Liver (tissue), 9 donors: ENCODE measurements around the gene SATB1. TPM values are rescaled to one million over a fixed set of nuclear protein-coding genes. Genes with fewer than 3 reads are reported as not detected.

Experiments
- DNase-seq: peaks from one replicate; pipeline ENCODE4 v3.0.0-alpha.2; 2017; ENCODE audit warnings: low spot score
- H3K27ac ChIP-seq, 2 donors: one replicate each; pipeline ENCODE4 v1.7.0; 2013; ENCODE audit warnings: inconsistent platforms in 2 of 2, low read length in 2 of 2, control low read depth in 1 of 2, low read depth in 1 of 2, mild to moderate bottlenecking in 1 of 2
- H3K27me3 ChIP-seq, 4 donors: one replicate each; pipeline versions ENCODE4 v1.6.1 to v1.7.0; 2013; ENCODE audit warnings: low read length in 3 of 4, inconsistent platforms in 1 of 4, mild to moderate bottlenecking in 1 of 4, moderate library complexity in 1 of 4; ENCODE audit not compliant: control insufficient read depth in 4 of 4, insufficient read depth in 4 of 4
- H3K36me3 ChIP-seq, 4 donors: one replicate each; pipeline versions ENCODE4 v1.6.1 to v1.7.0; 2013; ENCODE audit warnings: low read length in 3 of 4, mild to moderate bottlenecking in 3 of 4, low read depth in 1 of 4, moderate library complexity in 1 of 4; ENCODE audit not compliant: control insufficient read depth in 4 of 4, insufficient read depth in 3 of 4
- H3K4me1 ChIP-seq, 4 donors: one replicate each; pipeline versions ENCODE4 v1.6.1 to v1.7.0; 2013; ENCODE audit warnings: low read length in 3 of 4, mild to moderate bottlenecking in 3 of 4, moderate library complexity in 1 of 4; ENCODE audit not compliant: control insufficient read depth in 4 of 4, insufficient read depth in 4 of 4
- H3K4me3 ChIP-seq, 3 donors: one replicate each; pipeline versions ENCODE4 v1.6.1 to v1.7.0; 2013; ENCODE audit warnings: low read length in 3 of 3, control low read depth in 1 of 3, low read depth in 1 of 3, mild to moderate bottlenecking in 1 of 3
- H3K9ac ChIP-seq, 2 donors: one replicate each; pipeline ENCODE4 v1.7.0; 2013; ENCODE audit warnings: low read length in 2 of 2, mild to moderate bottlenecking in 2 of 2, moderate library complexity in 2 of 2, control low read depth in 1 of 2, low read depth in 1 of 2
- H3K9me3 ChIP-seq, 4 donors: one replicate each; pipeline versions ENCODE4 v1.6.1 to v1.7.0; 2013; ENCODE audit warnings: low read length in 3 of 4; ENCODE audit not compliant: control insufficient read depth in 4 of 4
- EGR1 ChIP-seq, 2 donors: IDR thresholded peaks; 2 replicates each; pipeline ENCODE4 v1.6.1; 2016 to 2018; ENCODE audit warnings: antibody characterized with exemption in 2 of 2, low read depth in 2 of 2
- FOXA1 ChIP-seq: IDR thresholded peaks from 2 replicates; pipeline ENCODE4 v1.6.1; 2016; ENCODE audit warnings: antibody characterized with exemption
- FOXA2 ChIP-seq: IDR thresholded peaks from 2 replicates; pipeline ENCODE4 v1.6.1; 2016; ENCODE audit warnings: antibody characterized with exemption
- GABPA ChIP-seq, 2 donors: IDR thresholded peaks in 1 of 2; conservative IDR thresholded peaks in 1 of 2; 2 replicates each; pipeline ENCODE4 v1.6.1; 2016; ENCODE audit warnings: antibody characterized with exemption in 2 of 2, mild to moderate bottlenecking in 1 of 2, moderate library complexity in 1 of 2
- HNF4A ChIP-seq, 2 donors: conservative IDR thresholded peaks; 2 replicates each; pipeline ENCODE4 v1.6.1; 2016; ENCODE audit warnings: antibody characterized with exemption in 2 of 2, mild to moderate bottlenecking in 2 of 2
- HNF4G ChIP-seq: IDR thresholded peaks from 2 replicates; pipeline ENCODE4 v1.6.1; 2016; ENCODE audit warnings: antibody characterized with exemption
- JUND ChIP-seq, 2 donors: IDR thresholded peaks; 2 replicates each; pipeline ENCODE4 v1.6.1; 2016; ENCODE audit warnings: antibody characterized with exemption in 2 of 2
- MAX ChIP-seq: IDR thresholded peaks from 2 replicates; pipeline ENCODE4 v1.6.1; 2016; ENCODE audit warnings: antibody characterized with exemption
- NR2F2 ChIP-seq: IDR thresholded peaks from 2 replicates; pipeline ENCODE4 v1.6.1; 2016; ENCODE audit warnings: antibody characterized with exemption
- RAD21 ChIP-seq, 2 donors: IDR thresholded peaks; 2 replicates each; pipeline ENCODE4 v1.6.1; 2016; ENCODE audit warnings: antibody characterized with exemption in 2 of 2, mild to moderate bottlenecking in 2 of 2
- REST ChIP-seq: IDR thresholded peaks from 2 replicates; pipeline ENCODE4 v1.6.1; 2016; ENCODE audit warnings: antibody characterized with exemption, mild to moderate bottlenecking
- RXRA ChIP-seq, 2 donors: IDR thresholded peaks; 2 replicates each; pipeline ENCODE4 v1.6.1; 2017 to 2018; ENCODE audit warnings: antibody characterized with exemption in 2 of 2, mild to moderate bottlenecking in 1 of 2
- SP1 ChIP-seq: IDR thresholded peaks from 2 replicates; pipeline ENCODE4 v1.6.1; 2018; ENCODE audit warnings: antibody characterized with exemption, mild to moderate bottlenecking
- TAF1 ChIP-seq: conservative IDR thresholded peaks from 2 replicates; pipeline ENCODE4 v1.6.1; 2016; ENCODE audit warnings: antibody characterized with exemption, mild to moderate bottlenecking
- YY1 ChIP-seq: IDR thresholded peaks from 2 replicates; pipeline ENCODE4 v1.6.1; 2016; ENCODE audit warnings: antibody characterized with exemption, mild to moderate bottlenecking
- WGBS: extraction: QIAGEN DNeasy Blood & Tissue Kit; methylation state at CpG from one replicate; pipeline ENCODE4 v1.1.7; 2013; 5-methylcytosine and 5-hydroxymethylcytosine counted together
- polyA plus RNA-seq, 2 donors: library from polyadenylated mRNA; stranded (reverse) in 1 of 2; unstranded in 1 of 2; fragments of 200-250 nt in 1 of 2; fragments of >200 nt in 1 of 2; fragmentation: Nextera tagmentation in 1 of 2; extraction: Ambion mirVana in 1 of 2; gene quantifications; one replicate each; pipeline versions ENCODE4 v1.2.1 to v1.2.3, GENCODE V29; 2013 to 2015
- total RNA-seq, 2 donors: library from RNA; depleted of rRNA; stranded (reverse); fragments of >200 nt; gene quantifications; one replicate each; pipeline ENCODE4 v1.2.3, GENCODE V29; 2014
- TF ChIP-seq, protein P1 (sequence below): IDR thresholded peaks from 2 replicates; pipeline ENCODE4 v1.6.1; 2016; ENCODE audit warnings: antibody characterized with exemption
- TF ChIP-seq, protein P2 (sequence below): fragments of 150-350 bp; IDR thresholded peaks from 2 replicates; pipeline ENCODE4 v1.5.1; 2017; ENCODE audit warnings: improper control_type of control experiment, low read depth, low read length; ENCODE audit not compliant: missing input control
- TF ChIP-seq, protein P3 (sequence below): IDR thresholded peaks from 2 replicates; pipeline ENCODE4 v1.6.1; 2016; ENCODE audit warnings: antibody characterized with exemption
- donor health status: healthy.
- donor health status: healthy.
- donor health status: healthy.
- donor health status: healthy.
- donor health status: healthy.

SATB1 gene
- total and polyA plus RNA-seq, 4 donors = 4.3 to 23.7 (median 10.5) TPM

DNA sequence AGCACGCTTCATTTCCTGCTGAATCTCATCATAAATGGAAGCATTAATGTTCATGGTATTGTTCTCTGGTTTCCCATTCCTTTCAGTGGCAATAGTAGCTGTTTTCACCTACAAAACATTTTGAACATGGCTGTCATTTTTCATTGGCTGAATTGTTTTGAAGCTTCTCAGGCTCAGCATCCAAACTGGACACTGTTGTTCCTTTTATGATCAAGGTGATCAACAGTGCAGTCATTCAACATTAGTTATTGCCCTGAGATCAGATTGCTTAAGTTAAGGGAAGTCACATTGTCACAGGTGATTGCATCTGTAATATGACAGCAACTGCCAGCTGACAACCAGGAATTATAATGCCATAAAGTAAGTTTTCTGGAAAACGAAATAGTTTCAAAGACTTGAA is 46.9 kb downstream of the SATB1 start:
- H3K27ac ChIP-seq = no peak overlapping the region
- H3K9ac ChIP-seq = no peak overlapping the region
- no peak overlapping the region for H3K4me3 ChIP-seq
- H3K9me3 ChIP-seq = no peaks in the 10 kb centered on the region
- 91% methylated on average over 2 of the region's 2 CpGs for WGBS
- no peaks in the 10 kb centered on the region for H3K27me3 ChIP-seq
- no peak for DNase-seq
- TF ChIP-seq EGR1 (IDR thresholded peaks at IDR 0.05; ENCODE audit: low read depth in 2 of 2) (no peak), RXRA (IDR thresholded peaks at IDR 0.05) (no peak), FOXA2 (no peak), YY1 (no peak)
- H3K36me3 ChIP-seq = peaks cover 0 to 12% (median 3%) of the 10 kb centered on the region in 4 donors
- H3K4me1 ChIP-seq = no peaks in the 10 kb centered on the region

GRCh38 chr3:18376682-18377081 is 48.5 kb downstream of the SATB1 start:
- H3K36me3 ChIP-seq = peaks cover 0 to 12% (median 3%) of the 10 kb centered on the region in 4 donors
- no peak overlapping the region for H3K27ac ChIP-seq
- no peak for DNase-seq
- no peaks in the 10 kb centered on the region for H3K4me1 ChIP-seq
- H3K27me3 ChIP-seq = no peaks in the 10 kb centered on the region
- no peak for TF ChIP-seq YY1
- no peak for TF ChIP-seq SP1
- no peak for TF ChIP-seq GABPA (IDR thresholded peaks at IDR 0.05 in 1 of 2, conservative IDR thresholded peaks at IDR 0.05 in 1 of 2)
- TF ChIP-seq EGR1 (IDR thresholded peaks at IDR 0.05; ENCODE audit: low read depth in 2 of 2) = no peak
- TF ChIP-seq RAD21 (IDR thresholded peaks at IDR 0.05) = no peak
- no peak overlapping the region for H3K4me3 ChIP-seq
- 95% methylated on average over 3 of the region's 3 CpGs for WGBS
- no peaks in the 10 kb centered on the region for H3K9me3 ChIP-seq
- no peak overlapping the region for H3K9ac ChIP-seq

DNA sequence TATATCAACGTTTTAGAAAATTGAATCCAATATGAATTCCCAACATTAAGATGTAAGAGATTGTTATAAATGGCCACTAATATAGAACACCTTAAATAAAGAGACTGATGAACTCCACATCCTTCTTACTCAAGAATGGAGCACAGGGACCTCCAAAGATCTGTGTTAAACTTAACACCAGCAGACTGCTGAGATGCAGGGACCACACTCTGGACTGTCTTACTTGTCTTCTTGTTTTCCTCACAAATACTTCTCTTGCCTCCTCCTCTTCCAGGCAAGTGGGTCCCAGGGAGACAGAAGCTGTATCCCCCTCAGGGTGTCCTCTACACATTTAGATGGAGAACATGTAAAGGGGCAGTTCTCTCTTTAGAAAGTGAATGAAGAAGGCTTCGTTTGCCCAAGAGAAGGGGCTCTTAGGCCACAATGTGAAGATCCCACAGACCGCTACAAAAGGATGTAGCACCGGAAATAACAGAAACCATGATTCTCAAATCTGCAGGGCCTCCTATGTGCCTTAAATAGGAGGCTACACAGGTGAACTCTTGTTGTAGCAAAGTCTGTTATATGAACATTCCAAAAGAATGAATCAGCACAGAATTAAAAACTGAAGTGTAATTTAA is 52.2 kb downstream of the SATB1 start:
- H3K36me3 ChIP-seq = peaks cover 0 to 15% (median 4%) of the 10 kb centered on the region in 4 donors
- DNase-seq = no peak
- TF ChIP-seq, protein P1, sequence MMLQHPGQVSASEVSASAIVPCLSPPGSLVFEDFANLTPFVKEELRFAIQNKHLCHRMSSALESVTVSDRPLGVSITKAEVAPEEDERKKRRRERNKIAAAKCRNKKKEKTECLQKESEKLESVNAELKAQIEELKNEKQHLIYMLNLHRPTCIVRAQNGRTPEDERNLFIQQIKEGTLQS = no peak
- TF ChIP-seq, protein P2, sequence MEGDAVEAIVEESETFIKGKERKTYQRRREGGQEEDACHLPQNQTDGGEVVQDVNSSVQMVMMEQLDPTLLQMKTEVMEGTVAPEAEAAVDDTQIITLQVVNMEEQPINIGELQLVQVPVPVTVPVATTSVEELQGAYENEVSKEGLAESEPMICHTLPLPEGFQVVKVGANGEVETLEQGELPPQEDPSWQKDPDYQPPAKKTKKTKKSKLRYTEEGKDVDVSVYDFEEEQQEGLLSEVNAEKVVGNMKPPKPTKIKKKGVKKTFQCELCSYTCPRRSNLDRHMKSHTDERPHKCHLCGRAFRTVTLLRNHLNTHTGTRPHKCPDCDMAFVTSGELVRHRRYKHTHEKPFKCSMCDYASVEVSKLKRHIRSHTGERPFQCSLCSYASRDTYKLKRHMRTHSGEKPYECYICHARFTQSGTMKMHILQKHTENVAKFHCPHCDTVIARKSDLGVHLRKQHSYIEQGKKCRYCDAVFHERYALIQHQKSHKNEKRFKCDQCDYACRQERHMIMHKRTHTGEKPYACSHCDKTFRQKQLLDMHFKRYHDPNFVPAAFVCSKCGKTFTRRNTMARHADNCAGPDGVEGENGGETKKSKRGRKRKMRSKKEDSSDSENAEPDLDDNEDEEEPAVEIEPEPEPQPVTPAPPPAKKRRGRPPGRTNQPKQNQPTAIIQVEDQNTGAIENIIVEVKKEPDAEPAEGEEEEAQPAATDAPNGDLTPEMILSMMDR = no peak
- TF ChIP-seq NR2F2 = no peak
- no peak for TF ChIP-seq TAF1
- TF ChIP-seq FOXA1 = no peak
- no peak for TF ChIP-seq HNF4G
- TF ChIP-seq SP1 = no peak
- no peak for TF ChIP-seq YY1
- no peak for TF ChIP-seq MAX
- no peak for TF ChIP-seq FOXA2
- TF ChIP-seq REST = no peak
- no peak for TF ChIP-seq JUND (IDR thresholded peaks at IDR 0.05)
- TF ChIP-seq, protein P3, sequence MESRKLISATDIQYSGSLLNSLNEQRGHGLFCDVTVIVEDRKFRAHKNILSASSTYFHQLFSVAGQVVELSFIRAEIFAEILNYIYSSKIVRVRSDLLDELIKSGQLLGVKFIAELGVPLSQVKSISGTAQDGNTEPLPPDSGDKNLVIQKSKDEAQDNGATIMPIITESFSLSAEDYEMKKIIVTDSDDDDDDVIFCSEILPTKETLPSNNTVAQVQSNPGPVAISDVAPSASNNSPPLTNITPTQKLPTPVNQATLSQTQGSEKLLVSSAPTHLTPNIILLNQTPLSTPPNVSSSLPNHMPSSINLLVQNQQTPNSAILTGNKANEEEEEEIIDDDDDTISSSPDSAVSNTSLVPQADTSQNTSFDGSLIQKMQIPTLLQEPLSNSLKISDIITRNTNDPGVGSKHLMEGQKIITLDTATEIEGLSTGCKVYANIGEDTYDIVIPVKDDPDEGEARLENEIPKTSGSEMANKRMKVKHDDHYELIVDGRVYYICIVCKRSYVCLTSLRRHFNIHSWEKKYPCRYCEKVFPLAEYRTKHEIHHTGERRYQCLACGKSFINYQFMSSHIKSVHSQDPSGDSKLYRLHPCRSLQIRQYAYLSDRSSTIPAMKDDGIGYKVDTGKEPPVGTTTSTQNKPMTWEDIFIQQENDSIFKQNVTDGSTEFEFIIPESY = no peak
- no peak for TF ChIP-seq EGR1 (IDR thresholded peaks at IDR 0.05; ENCODE audit: low read depth in 2 of 2)
- TF ChIP-seq RAD21 (IDR thresholded peaks at IDR 0.05) = no peak
- TF ChIP-seq RXRA (IDR thresholded peaks at IDR 0.05) = no peak
- TF ChIP-seq HNF4A (conservative IDR thresholded peaks at IDR 0.05) = no peak

More for the DNA sequence above, 52.2 kb downstream of the SATB1 start:
- Histone ChIP-seq H3K27me3 (no peaks in the 10 kb centered on the region), H3K4me3 (no peak overlapping the region), H3K27ac (no peak overlapping the region), H3K4me1 (no peaks in the 10 kb centered on the region), H3K9me3 (no peaks in the 10 kb centered on the region), H3K9ac (no peak overlapping the region)
- WGBS = 90% methylated on average over 4 of the region's 4 CpGs
